GM19455 (cell line): ENCODE measurements around the gene LPXN.
A peak's percentile ranks its signal among the peaks of the same experiment; 100 is the strongest.

Source experiments
- ATAC-seq: cut with Tn5 transposase; IDR thresholded peaks from one replicate; pipeline ENCODE4 v1.9.1; 2021; ENCODE audit not compliant: unreplicated experiment

LPXN gene

GRCh38 chr11:58525037-58525614 is 50.5 kb downstream of the LPXN start:
- ATAC-seq: peak; percentile 83

GRCh38 chr11:58524232-58525036 is 51.2 kb downstream of the LPXN start:
- ATAC-seq: peak; percentile 59

DNA sequence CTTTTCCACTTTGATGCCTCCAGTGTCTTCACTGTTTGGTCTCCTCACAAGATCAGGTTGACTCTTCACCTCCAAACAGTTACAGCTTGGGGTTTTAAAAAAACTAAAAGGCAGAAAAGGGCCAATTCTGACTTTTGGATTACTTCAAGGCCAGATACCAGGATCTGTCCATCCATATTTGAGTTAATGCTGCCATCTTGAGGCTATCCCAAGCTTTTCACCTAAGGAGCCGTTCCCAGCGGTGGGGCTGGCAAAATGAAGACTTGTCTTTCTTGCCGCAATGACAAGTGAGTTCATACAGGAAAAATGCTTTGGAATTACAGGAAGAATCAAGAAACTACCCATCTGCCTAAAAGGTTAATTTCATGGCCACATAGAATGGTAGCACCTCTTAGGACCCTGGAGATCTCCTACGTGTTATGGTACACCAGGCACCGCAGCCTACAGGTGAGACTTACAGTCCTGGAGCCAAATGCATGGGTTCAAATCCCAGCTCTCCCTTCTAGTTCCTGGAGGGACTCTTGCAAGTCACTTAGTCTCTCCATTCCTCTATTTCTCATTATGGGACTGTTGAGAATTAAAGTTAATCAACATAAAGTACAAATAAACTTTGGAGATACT is 61.8 kb downstream of the LPXN start:
- ATAC-seq: peak; percentile 57

DNA sequence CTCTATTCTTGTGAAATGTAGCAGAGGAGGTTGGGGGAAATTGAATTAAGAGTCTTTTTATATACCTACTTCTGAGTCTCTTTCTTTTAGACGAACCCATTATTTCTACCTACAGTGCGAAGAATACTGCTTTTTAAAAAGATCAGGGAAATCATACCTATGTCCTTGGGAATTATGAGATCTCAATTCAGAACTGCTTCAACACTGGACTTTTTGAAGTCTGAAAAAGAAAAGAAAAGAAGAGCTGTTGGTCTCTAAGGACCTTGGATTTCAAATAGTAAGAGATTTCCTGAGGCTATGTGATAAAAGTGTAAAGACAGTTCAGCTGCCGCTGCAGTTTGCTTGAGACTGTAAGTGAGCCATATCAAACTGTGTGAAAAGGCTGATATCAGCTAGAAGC is 64.0 kb downstream of the LPXN start:
- no peak for ATAC-seq

GRCh38 chr11:58509748-58510147 is 65.9 kb downstream of the LPXN start:
- ATAC-seq: no peak

- no peak for ATAC-seq
These were observed 66.8 kb downstream of the LPXN start for GRCh38 chr11:58508814-58509213.

GRCh38 chr11:58508005-58508404 is 67.7 kb downstream of the LPXN start, which contains the start of gene OR5B21:
TSS of gene OR5B21 (minus strand) at chr11:58508105. CDS start at chr11:58508105, 0 bp downstream.
- ATAC-seq: no peak

- no peak for ATAC-seq
These were observed 68.3 kb downstream of the LPXN start for GRCh38 chr11:58507355-58507754.

DNA sequence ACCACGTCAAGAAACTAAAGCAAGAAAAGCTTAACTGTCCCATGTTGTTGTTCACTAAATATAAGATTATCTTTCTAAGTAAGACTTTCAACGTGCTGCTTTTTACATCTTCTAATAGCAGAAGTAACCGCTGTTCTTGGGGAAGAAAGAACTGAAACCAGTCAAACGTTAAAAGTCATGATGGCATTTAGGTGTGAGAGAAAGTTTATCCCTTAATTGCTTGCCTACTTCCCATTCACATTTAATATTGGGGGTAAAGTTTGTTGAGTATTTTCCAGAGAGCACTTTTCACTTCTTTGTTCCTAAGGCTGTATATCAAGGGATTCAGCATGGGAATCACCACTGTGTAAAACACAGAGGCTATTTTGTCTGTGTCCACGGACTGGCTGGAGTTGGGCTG is 68.7 kb downstream of the LPXN start:
- ATAC-seq: no peak

DNA sequence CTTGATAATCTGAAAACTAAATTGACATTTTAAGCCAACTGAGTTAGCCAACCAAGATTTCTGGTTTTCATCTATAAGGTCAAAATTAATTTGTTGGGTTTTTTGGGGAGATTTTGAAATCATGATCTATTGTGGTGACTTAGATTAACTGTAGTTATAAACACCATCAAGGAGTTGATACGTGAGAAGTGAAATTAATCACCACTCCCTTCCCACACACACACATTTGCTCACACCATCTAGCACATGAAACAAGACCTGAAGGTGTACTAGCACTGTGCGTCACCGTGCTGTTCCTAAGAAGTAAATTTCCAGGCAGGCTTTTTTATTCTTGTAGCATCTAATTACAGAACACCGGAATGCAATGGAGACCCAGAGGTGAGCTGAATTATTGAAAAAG is 69.8 kb downstream of the LPXN start:
- ATAC-seq: no peak

GRCh38 chr11:58504232-58504631 is 71.4 kb downstream of the LPXN start:
- ATAC-seq: no peak

- ATAC-seq: peak; percentile 76
These were observed 72.2 kb downstream of the LPXN start for GRCh38 chr11:58503361-58503856.

DNA sequence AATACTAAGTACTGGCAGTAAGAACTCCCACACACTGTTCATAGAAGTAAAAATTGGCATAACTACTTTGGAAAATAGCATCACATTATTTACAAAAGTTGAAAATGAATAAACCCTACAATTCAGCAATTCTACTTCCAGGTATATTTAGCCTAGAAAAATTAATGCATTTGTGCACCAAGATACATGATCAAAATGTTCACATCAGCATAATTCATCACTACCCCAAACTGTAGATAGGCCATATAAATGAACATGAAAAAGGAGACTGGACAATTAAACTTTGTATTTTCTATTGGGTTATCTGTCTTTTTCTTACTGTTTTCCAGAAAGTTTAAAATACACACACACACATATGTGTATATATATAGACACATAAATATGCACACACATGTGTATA is 73.7 kb downstream of the LPXN start:
- ATAC-seq: no peak

DNA sequence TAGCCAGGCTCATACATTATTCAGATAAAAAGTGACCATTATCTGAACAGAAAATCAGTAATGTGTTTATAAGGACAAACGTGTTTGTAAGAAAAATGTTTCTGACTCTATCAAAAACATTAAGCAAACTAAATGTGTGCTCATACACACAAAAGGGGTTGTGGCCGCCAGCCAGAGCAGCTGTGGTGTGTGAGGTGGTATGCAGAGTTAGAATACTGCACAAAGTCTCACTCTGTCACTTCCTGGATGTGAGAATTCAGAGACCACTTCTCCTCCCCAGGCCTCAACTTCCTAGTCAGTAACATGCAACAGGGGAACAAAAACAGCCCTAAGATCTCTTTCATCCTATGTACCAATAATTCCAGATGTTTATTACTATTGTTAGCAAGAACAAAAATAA is 77.2 kb downstream of the LPXN start:
- ATAC-seq: no peak

DNA sequence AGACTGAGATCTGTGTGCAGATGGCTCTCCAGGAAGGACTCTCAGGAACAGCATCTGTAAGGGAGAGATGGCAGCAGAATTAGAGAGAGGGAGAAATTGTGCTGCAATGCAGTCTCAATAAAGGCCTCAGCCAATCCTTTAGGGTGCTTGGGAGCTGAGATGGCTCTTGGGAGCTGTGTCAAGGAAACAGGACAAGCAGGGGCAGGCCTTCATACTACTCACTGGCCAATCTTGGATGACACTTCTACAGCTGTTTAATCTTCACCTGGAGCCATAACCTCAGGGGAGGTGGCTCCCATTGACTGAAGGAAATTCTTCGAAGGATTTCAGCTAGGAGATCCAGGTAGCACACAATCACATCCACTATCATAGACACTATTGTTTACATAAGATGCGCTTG is 77.7 kb downstream of the LPXN start:
- no peak for ATAC-seq

DNA sequence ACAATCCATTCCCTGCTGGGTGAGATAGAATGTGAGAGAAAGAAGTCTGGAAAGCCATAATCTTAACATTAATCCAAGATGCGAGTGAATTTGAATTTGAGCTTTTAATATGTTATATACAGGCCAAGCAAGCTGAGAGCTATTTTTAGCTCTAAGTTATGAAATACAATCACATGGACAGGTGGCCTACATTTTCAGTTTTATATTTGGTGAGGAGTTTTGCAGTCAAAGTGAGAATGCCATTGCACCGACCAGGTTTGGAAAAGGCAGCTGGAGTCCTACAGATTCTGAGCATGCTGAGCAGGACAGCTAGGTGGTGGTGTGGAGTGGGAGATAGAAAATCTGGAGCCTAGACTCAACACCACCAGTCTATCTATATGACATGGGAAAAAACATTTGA is 79.8 kb downstream of the LPXN start:
- ATAC-seq: no peak

DNA sequence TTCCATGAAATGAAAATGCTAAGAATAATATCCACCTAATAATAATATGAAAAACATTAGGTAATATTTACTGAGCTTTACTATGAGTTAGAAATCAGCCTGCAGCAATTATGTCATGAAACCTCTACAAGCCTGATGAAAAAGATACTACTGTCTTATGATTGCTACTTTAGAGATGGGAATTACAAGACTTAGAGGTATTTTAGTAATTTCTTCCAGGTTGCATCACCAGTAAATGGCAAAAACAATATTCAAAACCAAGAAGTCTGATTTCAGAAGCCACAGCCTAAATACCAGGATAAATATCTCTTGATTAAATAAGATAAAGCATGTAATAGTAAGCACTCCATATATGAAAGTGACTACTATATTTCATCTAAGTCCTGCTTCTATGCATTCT is 81.6 kb downstream of the LPXN start:
- ATAC-seq: no peak

GRCh38 chr11:58493676-58494075 is 82.0 kb downstream of the LPXN start:
- ATAC-seq: no peak

- ATAC-seq: no peak
These were observed 84.8 kb downstream of the LPXN start for GRCh38 chr11:58490827-58491226.

- ATAC-seq: no peak
These were observed 88.5 kb downstream of the LPXN start for GRCh38 chr11:58487170-58487569.

DNA sequence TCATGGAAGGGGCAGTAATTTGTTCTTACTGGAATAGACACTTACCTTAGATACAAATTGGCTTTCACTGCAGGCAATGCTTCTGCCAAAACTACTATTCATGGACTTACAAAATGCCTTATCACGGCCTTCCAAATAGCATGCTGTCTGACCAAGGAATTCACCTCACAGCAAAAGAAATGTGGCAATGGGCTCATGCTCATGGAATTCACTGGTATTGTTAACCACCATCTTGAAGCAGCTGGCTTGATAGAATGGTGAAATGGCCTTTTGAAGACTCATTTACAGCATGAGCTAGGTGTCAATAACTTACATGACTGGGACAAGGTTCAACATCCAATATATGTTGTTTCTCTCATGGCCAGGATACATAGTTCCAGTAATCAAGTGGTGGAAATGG is 89.7 kb downstream of the LPXN start:
- no peak for ATAC-seq
